HG03558 (cell line): Measurements from ENCODE around the gene TRIM66.

Source experiments
- ATAC-seq: cut with Tn5 transposase; IDR thresholded peaks from one replicate; pipeline ENCODE4 v1.9.1; 2021; ENCODE audit warnings: moderate number of reproducible peaks; ENCODE audit not compliant: unreplicated experiment; ENCODE audit errors: extremely low read depth

The TRIM66 gene

GRCh38 chr11:8615291-8616032 lies 67.0 kb downstream of the TRIM66 start:
- no peak for ATAC-seq

GRCh38 chr11:8614497-8614896 lies 68.0 kb downstream of the TRIM66 start:
- ATAC-seq, result no peak

GRCh38 chr11:8613036-8613435 lies 69.4 kb downstream of the TRIM66 start:
- ATAC-seq, result no peak

GRCh38 chr11:8612522-8612921 lies 69.9 kb downstream of the TRIM66 start:
- no peak for ATAC-seq

- no peak for ATAC-seq
Observed at GRCh38 chr11:8610532-8611116, 71.8 kb downstream of the TRIM66 start.

- ATAC-seq, result no peak
Observed at GRCh38 chr11:8608652-8609051, 73.8 kb downstream of the TRIM66 start.

DNA sequence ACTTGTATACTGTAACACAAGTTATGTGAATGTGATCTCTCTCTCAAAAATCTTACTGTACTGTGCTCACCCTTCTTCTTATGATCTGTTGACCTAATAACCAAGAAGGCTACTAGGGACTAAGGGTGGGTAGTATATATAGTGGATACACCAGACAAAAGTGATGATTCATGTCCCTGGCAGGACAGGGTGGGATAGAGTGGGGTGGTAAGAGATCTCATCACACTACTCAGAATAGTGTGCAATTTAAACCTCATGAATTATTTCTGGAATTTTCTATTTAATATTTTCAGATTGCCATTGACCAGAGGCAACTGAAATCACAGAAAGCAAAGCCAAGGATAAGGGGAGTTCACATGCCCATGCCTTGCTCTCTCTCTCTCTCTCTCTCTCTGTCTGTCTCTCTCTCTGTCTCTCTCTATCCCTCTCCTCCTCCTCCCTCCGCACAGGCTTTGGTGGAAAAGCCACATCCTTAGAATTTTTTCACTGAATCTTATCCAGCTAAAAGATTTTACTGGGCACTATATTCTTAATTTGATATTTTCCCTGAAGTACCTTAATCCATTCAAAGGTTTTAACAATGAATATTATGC lies 76.4 kb downstream of the TRIM66 start:
- no peak for ATAC-seq

DNA sequence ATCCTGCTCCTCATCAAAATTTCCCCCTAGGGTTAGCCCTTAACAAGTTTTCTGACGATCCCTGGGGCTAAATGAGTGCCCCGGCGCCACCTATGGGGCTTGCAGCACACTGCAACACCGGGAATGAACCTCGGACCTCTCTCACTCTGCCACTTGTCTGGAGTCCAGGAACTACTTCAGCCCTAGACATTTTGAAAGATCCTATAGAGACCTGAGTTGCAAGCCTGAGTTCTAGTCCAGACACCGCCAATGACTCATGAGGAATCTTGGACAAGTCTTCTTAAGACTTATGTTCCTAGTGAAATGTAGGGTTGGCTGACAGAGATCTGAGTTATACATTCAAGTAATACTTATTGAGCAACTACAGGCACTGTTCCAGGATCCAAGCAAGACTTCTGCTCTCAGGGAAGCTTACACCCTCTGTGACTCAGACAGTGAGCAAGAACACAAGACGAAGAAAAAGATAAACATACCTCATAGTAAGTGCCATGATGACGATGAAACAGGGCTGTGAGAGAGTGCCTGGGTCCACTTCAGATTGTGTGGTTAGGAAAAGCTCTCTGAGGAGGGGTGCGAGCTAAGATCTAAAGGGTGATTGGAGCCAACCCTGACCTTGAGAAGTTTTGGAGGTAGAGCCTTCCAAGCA lies 78.3 kb downstream of the TRIM66 start:
- ATAC-seq, result no peak

GRCh38 chr11:8603696-8604077 lies 78.8 kb downstream of the TRIM66 start:
- ATAC-seq, result no peak

- no peak for ATAC-seq
Observed at GRCh38 chr11:8601376-8602133, 80.9 kb downstream of the TRIM66 start.

DNA sequence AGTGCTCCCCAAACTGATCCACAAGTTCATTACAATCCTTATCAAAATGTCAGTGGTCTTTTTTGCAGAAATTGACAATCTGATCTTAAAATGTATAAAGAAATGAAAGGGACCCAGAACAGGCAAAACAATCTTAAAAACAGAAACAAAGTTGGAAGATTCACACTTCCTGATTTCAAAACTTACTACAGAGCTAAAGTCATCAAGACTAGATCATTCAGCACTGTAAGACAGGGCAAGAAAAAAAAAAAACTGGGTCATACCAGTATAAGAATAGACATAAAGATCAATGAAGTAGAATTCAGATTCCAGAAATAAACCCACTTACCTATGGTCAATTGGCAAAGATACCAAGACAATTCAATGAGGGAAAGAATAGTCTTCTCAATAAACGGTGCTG lies 84.0 kb downstream of the TRIM66 start:
- no peak for ATAC-seq

- ATAC-seq, result no peak
Observed at GRCh38 chr11:8597182-8597581, 85.3 kb downstream of the TRIM66 start.

DNA sequence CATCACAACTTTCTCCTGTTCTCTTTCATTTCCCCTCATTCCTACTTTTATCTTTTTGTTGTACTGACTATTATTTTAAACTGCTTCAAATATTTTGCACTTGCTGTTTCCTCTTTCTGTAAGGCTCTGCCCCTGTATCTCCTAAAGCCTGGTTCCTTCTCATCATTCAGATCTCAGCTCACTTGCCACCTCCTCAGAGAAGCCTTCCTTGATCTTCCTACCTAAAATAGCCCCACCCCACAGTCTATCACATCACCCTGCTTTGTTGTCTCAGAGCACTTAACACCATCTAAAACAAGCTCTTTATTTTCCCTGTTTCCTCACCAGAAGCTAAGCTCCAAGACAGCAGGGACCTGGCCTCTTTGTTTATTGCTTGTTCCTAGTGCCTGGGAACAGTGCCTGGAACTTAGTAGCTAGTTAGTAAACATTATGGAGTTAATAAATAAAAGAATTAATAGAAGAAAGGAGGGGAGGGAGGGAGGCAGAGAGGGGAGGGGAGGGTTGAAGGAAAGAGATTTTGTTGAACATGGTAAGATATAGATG lies 85.9 kb downstream of the TRIM66 start:
- ATAC-seq, result no peak

GRCh38 chr11:8593935-8594909 lies 88.2 kb downstream of the TRIM66 start, which contains the start of gene STK33:
STK33 (minus strand) TSS chr11:8594228; CDS start chr11:8474905, 119,323 bp downstream.
- ATAC-seq, result peak; percentile 77

GRCh38 chr11:8593455-8593854 lies 89.0 kb downstream of the TRIM66 start:
- ATAC-seq, result no peak

GRCh38 chr11:8587915-8588314 lies 94.5 kb downstream of the TRIM66 start:
- no peak for ATAC-seq

- ATAC-seq, result no peak
Observed at GRCh38 chr11:8586805-8587204, 95.7 kb downstream of the TRIM66 start.

DNA sequence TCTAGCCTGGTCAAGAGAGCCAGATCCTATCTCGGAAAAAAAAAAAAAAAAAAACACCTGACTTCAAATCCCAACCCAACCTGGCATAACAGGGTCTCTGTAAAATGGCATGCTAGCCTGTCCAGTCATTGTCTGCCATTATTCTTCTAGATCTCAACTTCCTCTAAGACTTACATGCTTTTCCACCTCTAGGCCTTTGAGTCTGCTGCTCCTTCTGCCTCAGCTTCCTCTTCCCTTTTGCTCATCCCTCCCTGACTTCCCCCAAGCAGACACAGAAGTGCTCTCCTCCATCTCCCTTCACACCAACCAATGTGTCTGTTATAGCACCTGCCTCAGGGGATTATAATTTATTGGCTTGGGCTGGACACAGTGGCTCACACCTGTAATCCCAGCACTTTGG lies 96.3 kb downstream of the TRIM66 start:
- ATAC-seq, result no peak

GRCh38 chr11:8584511-8584910 lies 98.0 kb downstream of the TRIM66 start:
- no peak for ATAC-seq
